ENCODE measurements around the gene COPA.

Gene COPA

DNA sequence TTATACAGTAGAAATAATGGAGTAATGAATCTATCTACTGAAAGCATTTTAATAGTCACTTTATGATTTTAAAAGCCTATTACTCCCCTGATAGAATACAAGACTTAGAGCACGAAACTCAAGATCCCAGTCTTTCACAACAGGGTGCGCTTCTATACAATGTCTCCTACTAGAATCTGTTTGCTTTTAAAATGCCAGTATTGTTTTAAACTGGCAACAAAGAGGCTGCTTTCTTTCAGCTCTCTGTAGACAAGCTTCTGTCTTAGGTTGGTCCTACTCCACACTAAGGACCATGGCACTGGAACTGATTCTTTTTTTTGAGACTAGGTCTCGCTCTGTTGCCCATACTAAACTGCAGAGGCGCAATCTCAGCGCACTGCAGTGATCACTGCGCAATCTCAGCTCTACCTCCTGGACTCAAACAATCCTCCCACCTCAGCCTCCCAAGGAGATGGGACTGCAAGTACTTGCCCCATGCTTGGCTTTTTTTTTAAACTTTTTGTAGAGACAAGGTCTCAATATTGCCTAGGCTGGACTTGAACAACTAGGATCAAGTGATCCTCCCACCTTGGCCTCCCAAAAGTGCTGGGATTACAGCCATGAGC lies 85.5 kb downstream of the COPA start:
- peaks cover 70% of the 10 kb centered on the region for H3K36me3 Mint-ChIP-seq (ENCODE audit: low read depth)
- no peaks in the 10 kb centered on the region for H3K9me3 Mint-ChIP-seq
- H3K27ac Mint-ChIP-seq: peak overlapping the region; percentile 27
- H3K4me3 Mint-ChIP-seq: no peak overlapping the region
- H3K27me3 Mint-ChIP-seq: no peaks in the 10 kb centered on the region
- H3K4me1 Mint-ChIP-seq (ENCODE audit: low read depth): peaks cover 52% of the 10 kb centered on the region
- no peak for DNase-seq

DNA sequence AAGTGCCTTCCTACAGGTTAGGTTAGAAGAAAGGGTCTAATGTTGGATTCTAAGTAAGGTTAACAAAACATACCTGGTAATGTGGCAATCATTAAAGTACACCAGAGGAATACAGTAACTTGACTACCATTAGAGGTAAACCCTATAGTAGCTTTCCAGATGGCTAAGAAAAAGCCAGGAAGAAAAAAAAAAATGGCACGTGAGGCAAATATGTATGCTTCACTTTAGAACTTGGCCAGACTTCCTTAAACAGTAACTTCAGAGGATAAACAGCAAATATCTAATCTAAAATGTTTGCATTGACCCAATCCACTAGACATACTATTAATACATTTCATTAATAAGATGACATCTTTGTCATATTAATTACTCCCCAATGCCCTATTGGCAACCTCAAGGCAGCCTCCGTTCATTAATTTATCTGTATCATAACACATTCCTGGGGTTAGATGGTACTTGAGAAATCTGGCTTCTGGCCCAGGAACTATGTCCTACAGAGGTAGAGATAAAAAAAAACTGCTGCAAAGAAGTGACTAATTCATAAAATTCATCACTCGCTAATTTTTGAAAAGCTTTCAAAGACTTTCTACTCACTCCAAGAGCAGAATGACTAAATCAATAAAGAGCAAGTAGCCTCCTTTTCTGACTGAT lies 86.5 kb downstream of the COPA start:
- H3K4me3 Mint-ChIP-seq: no peak overlapping the region
- no peaks in the 10 kb centered on the region for H3K27me3 Mint-ChIP-seq
- DNase-seq: no peak
- H3K27ac Mint-ChIP-seq: peak overlapping the region; percentile 55
- H3K4me1 Mint-ChIP-seq (ENCODE audit: low read depth): peaks cover 60% of the 10 kb centered on the region
- no peaks in the 10 kb centered on the region for H3K9me3 Mint-ChIP-seq
- H3K36me3 Mint-ChIP-seq (ENCODE audit: low read depth): peaks cover 68% of the 10 kb centered on the region

- Mint-ChIP-seq H3K4me1 (ENCODE audit: low read depth) (peaks cover 58% of the 10 kb centered on the region), H3K36me3 (ENCODE audit: low read depth) (peaks cover 69% of the 10 kb centered on the region), H3K27me3 (no peaks in the 10 kb centered on the region), H3K4me3 (no peak overlapping the region), H3K27ac (no peak overlapping the region), H3K9me3 (no peaks in the 10 kb centered on the region)
- no peak for DNase-seq
Observed at GRCh38 chr1:160255781-160256300, 87.2 kb downstream of the COPA start.

DNA sequence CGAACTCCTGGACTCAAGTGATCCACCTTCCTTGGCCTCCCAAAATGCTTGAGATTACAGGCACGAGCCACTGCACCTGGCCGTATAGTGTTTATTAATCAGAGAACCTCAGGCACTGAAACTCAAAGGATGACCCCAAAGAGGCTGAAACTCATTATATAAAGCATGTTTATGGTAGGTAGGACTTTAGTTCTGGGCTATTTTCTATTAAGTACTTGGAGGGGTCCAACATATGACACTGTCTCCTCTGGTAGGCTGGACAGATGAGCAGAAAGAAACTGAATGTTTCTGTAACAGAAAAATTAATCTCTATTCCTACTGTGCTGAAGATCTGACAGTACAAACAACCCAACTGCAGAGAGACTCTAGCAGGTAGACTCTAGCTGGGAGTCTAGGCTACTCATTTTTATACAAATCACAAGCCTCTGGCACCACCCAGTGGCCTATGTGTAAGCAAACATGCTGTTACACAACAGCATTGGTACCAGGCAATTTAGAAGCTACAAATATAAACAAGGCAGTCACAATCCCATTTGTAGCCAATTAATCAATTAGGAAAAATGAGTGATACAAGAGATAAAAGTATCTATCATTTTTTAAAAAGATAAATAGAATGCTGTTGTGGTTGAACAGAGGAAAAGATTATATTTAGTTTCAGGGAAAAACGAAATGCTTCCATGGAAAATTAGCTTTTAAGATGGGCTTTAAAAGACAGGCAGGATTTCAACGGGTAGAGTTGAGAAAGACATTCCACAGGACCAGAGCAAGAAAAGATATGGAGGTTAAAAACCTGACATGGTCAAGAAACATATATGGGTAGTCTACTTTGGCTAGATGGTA lies 91.1 kb downstream of the COPA start:
- peaks cover 28% of the 10 kb centered on the region for H3K4me1 Mint-ChIP-seq (ENCODE audit: low read depth)
- no peaks in the 10 kb centered on the region for H3K9me3 Mint-ChIP-seq
- peak; percentile 40 for DNase-seq
- H3K4me3 Mint-ChIP-seq: no peak overlapping the region
- H3K27me3 Mint-ChIP-seq: no peaks in the 10 kb centered on the region
- peak overlapping the region; percentile 23 for H3K27ac Mint-ChIP-seq
- H3K36me3 Mint-ChIP-seq (ENCODE audit: low read depth): peaks cover 49% of the 10 kb centered on the region

DNA sequence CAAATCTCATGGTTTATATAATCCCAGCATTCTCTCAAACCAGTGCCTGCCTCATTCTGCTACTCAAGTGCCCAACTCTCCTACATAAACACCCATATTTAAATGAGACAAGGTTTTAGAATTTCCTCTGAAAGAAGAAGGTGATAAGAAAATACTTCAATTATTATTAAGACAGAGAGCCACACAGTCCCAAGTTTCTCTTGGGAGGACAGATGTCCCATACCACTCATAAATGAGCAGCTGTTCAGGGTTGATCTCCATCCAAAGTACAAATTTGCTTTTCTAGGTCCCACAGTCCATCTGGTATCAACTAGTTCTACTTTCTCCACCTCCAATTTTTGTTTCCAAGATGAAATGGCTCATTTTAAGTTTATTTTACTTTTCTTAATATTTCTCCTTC lies 92.0 kb downstream of the COPA start:
- H3K27ac Mint-ChIP-seq: peak overlapping the region; percentile 61
- peaks cover 47% of the 10 kb centered on the region for H3K36me3 Mint-ChIP-seq (ENCODE audit: low read depth)
- H3K27me3 Mint-ChIP-seq: no peaks in the 10 kb centered on the region
- DNase-seq: no peak
- no peak overlapping the region for H3K4me3 Mint-ChIP-seq
- no peaks in the 10 kb centered on the region for H3K9me3 Mint-ChIP-seq
- peaks cover 22% of the 10 kb centered on the region for H3K4me1 Mint-ChIP-seq (ENCODE audit: low read depth)

- Mint-ChIP-seq H3K9me3 (no peaks in the 10 kb centered on the region), H3K27ac (no peak overlapping the region), H3K27me3 (no peaks in the 10 kb centered on the region), H3K4me1 (ENCODE audit: low read depth) (peaks cover 22% of the 10 kb centered on the region), H3K36me3 (ENCODE audit: low read depth) (peaks cover 54% of the 10 kb centered on the region), H3K4me3 (no peak overlapping the region)
- DNase-seq: no peak
Observed at GRCh38 chr1:160247053-160247452, 96.0 kb downstream of the COPA start.

DNA sequence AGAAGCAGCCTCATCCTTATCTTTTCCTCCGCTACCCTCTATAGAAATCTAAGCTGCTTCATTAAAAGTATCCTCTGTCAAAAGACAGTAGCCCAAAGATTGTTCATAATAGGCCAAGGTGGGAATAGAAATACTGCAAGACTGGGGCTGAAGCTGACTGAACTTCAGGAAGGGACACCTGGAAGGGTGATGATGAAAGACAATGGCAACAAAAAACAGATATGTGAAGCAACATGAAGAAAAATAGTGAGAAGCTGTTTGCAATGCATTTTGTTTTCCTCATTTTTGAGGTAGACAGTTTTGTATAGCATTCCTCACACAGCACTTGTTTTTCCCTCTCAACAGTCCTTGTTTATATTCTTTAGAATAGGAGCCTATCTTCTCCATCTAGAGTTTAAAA lies 97.6 kb downstream of the COPA start:
- Mint-ChIP-seq H3K9me3 (no peaks in the 10 kb centered on the region), H3K36me3 (ENCODE audit: low read depth) (peaks cover 53% of the 10 kb centered on the region), H3K4me3 (no peak overlapping the region), H3K4me1 (ENCODE audit: low read depth) (peaks cover 13% of the 10 kb centered on the region), H3K27me3 (no peaks in the 10 kb centered on the region), H3K27ac (no peak overlapping the region)
- DNase-seq: no peak

- Mint-ChIP-seq H3K9me3 (no peaks in the 10 kb centered on the region), H3K4me3 (no peak overlapping the region), H3K27ac (no peak overlapping the region), H3K4me1 (ENCODE audit: low read depth) (peaks cover 9% of the 10 kb centered on the region), H3K27me3 (no peaks in the 10 kb centered on the region), H3K36me3 (ENCODE audit: low read depth) (peaks cover 61% of the 10 kb centered on the region)
- DNase-seq: no peak
Observed at GRCh38 chr1:160244209-160244608, 98.8 kb downstream of the COPA start.

GRCh38 chr1:160243767-160244166 lies 99.3 kb downstream of the COPA start:
- H3K27ac Mint-ChIP-seq: peak overlapping the region; percentile 35
- no peak overlapping the region for H3K4me3 Mint-ChIP-seq
- no peak for DNase-seq
- peaks cover 9% of the 10 kb centered on the region for H3K4me1 Mint-ChIP-seq (ENCODE audit: low read depth)
- H3K9me3 Mint-ChIP-seq: no peaks in the 10 kb centered on the region
- no peaks in the 10 kb centered on the region for H3K27me3 Mint-ChIP-seq
- H3K36me3 Mint-ChIP-seq (ENCODE audit: low read depth): peaks cover 65% of the 10 kb centered on the region

DNA sequence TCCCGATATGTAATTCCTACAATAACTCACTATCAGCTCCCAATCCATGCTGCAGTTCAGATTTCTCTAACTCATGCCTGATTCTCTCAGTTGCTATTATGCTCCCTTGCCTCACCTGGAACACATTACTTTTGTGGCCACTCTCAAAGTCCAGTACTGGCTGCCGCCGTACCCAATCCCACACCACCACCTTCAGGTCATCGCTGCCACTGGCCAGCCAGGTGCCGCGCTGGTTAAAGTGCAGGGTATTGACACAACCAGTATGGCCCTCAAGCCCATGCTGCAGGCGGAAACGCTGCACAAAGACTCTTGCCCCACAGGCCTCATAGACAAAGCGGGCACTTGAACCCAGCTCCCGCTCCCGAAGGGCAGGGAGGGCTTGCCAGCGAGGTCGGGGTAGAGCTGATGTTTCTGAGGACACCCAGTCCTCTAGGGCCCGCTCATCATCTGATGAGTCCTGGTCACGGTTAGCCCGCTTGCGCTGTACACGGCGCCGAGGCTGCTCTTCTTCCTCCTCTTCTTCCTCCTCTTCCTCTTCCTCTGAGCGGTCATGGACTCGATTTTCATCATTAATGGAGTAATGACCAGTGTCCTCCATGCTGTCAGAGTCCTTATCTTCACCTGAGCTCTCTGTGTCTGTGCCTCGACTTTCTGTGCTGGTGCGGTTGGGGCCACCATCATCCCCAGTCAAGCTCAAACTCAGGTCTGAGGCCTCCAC lies 103.3 kb downstream of the COPA start:
- H3K36me3 Mint-ChIP-seq (ENCODE audit: low read depth): peaks cover 89% of the 10 kb centered on the region
- no peak for DNase-seq
- peaks cover 3% of the 10 kb centered on the region for H3K4me1 Mint-ChIP-seq (ENCODE audit: low read depth)
- H3K27me3 Mint-ChIP-seq: no peaks in the 10 kb centered on the region
- H3K27ac Mint-ChIP-seq: no peak overlapping the region
- no peak overlapping the region for H3K4me3 Mint-ChIP-seq
- no peaks in the 10 kb centered on the region for H3K9me3 Mint-ChIP-seq
